ENCODE results near the gene ABHD17C.

ABHD17C gene

GRCh38 chr15:80787316-80787715, 92.2 kb downstream of the ABHD17C start:
- DNase-seq (ENCODE audit: low spot score): no peak

DNA sequence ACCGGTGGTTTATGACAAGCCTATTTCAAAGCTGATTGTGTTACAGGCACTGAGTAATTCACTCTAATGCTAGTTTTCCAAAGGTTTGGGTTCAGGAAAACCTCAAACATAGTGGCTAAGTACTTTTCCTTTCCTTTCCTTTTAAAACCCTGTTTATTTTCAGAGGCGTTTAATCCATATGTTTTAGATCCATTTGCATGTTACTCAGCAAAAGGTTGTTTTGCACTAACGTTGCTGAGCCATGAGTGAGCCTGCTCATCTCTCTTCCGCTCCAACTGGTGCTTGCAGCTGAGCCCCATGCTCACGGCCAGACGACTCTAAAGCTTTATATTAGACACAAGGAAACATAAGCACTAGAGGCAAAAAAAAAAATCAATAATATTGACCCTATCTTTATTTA, 93.4 kb downstream of the ABHD17C start:
- DNase-seq (ENCODE audit: low spot score): no peak

DNA sequence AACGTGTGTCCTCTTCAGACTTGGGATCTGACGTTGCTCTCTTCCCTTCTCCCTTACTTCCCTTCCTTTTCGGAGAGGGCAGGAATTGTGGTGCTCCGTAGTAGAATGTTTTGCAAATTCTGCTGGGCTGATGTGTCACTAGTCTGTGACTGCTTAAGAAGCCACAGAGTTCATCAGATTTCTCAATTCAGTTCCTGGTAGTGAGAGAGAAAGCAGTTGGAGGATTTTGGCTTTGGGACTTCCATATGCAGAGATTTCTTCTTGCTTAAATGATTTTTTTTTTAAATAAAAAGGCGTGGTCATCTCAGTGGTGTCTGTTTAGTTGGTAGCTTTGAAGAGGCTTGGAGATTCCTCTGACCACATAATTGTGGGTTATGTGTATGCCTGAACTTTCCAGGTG, 94.2 kb downstream of the ABHD17C start:
- no peak for DNase-seq (ENCODE audit: low spot score)

DNA sequence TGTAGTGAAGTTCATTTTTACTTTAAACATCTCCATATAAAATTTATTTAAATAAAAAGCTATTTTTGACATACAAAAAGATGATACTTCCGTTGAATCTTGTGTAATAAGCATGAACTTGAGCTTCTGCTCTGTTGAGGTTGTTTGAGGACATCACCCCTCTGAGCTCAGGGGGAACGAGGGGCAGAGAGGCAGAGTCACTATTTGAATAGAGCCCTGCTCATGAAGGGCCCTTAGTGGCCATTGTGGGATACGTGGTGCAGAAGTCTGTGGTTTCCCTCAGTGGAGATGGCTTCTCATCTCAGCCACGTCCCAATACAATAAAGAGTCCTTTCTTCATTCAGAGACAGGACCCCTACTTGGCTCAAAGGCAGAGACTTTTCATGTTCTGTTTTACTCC, 94.7 kb downstream of the ABHD17C start:
- no peak for DNase-seq (ENCODE audit: low spot score)

DNA sequence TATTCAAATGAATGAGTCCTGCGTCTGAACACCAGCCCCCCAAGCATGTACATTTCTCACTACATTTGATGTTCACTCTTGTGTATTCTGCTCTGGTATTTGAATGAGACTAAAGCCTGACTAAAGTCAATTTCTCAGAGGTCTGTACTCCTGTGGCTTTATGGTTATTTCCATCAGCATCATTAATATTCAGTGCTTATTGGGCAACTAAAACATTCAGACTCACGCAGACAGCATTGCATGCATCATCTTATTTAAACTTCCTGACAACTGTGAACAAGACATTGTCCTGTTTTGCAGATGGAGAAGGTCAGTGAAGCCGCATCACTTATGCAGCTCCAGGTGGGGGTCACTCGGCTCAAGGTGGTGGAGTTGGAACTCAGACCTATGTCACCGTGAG, 95.1 kb downstream of the ABHD17C start:
- DNase-seq (ENCODE audit: low spot score): no peak

GRCh38 chr15:80791004-80791403, 95.9 kb downstream of the ABHD17C start:
- DNase-seq (ENCODE audit: low spot score): no peak

DNA sequence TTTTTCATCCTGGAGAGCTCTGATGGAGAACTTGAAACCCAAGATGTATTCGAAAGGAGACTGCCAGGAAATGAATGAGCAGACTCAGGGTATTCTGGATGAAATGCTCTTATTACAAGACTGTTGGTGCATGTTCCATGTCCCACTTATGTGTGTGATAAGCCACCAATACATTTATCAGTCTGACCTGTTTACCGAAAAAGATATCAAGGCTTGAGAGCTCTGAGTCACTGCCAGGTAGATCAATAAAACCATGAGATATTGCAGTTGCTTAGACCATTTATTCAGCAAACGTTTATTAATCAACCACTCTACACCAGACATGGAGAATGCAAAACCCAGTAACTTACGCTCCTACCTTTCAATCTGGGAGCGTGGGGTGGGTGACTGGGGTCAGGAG, 101.3 kb downstream of the ABHD17C start:
- no peak for DNase-seq (ENCODE audit: low spot score)

- no peak for DNase-seq (ENCODE audit: low spot score)
These were observed 103.8 kb downstream of the ABHD17C start for GRCh38 chr15:80798911-80799310.

DNA sequence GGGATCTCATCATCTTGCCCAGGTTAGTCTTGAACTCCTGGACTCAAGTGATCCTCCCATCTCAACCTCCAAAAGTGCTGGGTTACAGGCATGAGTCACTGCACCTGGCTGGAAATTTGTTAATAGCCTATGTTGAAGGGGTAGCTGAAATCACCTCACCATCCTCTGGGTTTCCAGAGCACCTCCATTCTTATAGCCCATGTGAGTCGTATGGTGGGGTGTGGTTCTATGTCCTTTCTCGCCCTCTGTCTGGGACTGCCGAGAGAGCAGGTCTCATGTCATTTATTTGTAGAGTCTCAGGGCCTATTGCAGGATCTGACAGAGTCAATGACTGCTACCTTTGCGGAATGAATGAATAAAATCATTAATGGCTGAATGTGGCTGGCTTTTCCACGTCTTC, 105.0 kb downstream of the ABHD17C start:
- no peak for DNase-seq (ENCODE audit: low spot score)

DNA sequence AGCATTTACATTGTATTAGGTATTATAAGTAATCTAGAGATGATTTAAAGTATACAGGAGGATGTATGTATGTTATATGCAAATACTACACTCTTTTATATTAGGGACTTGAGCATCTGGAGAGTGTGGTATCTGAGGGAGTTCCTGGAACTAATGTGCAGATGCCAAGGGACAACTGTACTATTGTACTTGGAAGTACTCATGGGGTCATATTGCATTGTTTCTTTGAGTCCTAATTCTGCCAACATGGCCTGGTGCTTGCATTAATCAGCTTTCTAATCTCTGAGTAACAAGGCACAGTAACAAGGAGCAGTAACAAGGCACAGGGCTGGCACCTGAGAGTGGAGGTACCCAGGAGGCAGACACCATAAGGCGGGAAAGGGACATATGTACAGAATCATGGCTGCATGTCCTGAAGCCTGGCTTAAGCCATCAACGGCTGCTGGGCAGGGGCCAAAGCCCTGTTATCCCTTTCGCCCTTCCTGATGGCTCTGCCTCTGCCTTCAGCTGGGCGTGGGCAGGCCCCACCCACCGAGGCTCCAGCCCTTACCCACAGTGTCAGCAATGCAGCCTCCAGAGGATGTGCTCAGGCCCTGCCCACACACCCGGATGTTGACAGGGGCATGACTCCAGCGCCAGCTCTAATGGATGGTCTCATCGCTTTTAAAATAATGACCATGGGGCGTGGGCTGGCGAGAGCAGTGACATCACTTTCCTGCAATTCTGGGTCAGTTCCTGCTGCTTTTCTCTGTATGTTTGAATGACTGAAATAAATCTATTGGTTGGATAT, 107.0 kb downstream of the ABHD17C start:
- DNase-seq (ENCODE audit: low spot score): no peak

DNA sequence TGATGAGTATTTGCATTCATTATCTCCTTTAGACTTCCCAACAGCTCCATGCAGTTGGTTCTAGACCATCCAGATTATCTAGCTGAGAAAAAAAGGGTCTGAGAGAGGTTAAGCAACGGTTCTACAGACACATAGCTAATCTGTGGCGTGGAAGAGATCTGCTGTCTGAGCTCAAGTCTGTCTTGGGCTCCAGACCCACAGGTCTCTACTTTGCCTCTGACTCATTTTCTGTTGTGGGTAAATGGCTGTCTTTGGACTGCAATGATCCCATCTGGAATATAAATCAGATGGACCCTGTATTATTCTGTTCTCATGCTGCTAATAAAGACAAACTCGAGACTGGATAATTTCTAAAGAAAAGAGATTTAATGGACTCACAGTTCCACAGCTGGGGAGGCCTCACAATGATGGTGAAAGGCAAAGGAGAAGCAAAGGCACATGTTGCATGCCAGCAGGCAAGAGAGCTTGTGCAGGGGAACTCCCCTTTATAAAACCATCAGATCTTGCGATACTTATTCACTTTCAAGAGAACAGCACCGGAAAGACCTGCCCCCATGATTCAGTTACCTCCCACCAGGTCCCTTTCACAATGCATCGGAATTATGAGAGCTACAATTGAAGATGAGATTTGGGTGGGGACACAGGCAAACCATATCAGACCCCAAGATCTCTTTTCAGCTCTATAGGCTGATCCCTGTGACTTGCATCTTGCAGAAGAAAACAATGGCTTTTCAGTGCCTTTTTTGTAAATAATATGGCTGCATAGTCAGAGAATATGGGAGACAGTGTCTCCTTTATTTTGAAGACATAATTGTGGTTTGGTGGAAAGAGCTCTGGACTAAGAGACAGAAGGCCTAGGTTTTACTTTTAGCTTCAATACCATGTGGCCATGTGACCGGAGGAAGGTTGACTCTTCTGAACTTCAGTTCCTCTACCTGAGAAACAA, 108.7 kb downstream of the ABHD17C start:
- no peak for DNase-seq (ENCODE audit: low spot score)

- no peak for DNase-seq (ENCODE audit: low spot score)
These were observed 109.9 kb downstream of the ABHD17C start for GRCh38 chr15:80804970-80805495.
